Measurements from ENCODE around the gene DAB1.

DAB1 gene

GRCh38 chr1:57423135-57423655 lies 665 bp downstream of the DAB1 start (continued):
- no peak for TF ChIP-seq ZNF48 (tag by site-specific recombination; IDR thresholded peaks at IDR 0.05)
- TF ChIP-seq ZNF404 (tag by site-specific recombination; IDR thresholded peaks at IDR 0.05), result no peak
- TF ChIP-seq WT1 (tag by site-specific recombination; IDR thresholded peaks at IDR 0.05), result no peak
- no peak for TF ChIP-seq ZNF670 (tag by site-specific recombination; IDR thresholded peaks at IDR 0.05; ENCODE audit: low read depth)
- no peak for TF ChIP-seq ZNF24 (tag by site-specific recombination; IDR thresholded peaks at IDR 0.05)
- 0 out of 2 replicates have a peak, but pooled peaks have one; percentile 28 for TF ChIP-seq ZNF501 (tag by site-specific recombination; IDR thresholded peaks at IDR 0.05)
- 0 out of 2 replicates have a peak, but pooled peaks have one; percentile 23 for TF ChIP-seq ZNF692 (tag by site-specific recombination; IDR thresholded peaks at IDR 0.05)
- no peak for TF ChIP-seq ZNF423 (tag by site-specific recombination; IDR thresholded peaks at IDR 0.05)
- TF ChIP-seq ZFP37 (tag by site-specific recombination; IDR thresholded peaks at IDR 0.05), result no peak
- no peak for TF ChIP-seq ZNF214 (tag by site-specific recombination; IDR thresholded peaks at IDR 0.05; ENCODE audit: borderline replicate concordance)

DNA sequence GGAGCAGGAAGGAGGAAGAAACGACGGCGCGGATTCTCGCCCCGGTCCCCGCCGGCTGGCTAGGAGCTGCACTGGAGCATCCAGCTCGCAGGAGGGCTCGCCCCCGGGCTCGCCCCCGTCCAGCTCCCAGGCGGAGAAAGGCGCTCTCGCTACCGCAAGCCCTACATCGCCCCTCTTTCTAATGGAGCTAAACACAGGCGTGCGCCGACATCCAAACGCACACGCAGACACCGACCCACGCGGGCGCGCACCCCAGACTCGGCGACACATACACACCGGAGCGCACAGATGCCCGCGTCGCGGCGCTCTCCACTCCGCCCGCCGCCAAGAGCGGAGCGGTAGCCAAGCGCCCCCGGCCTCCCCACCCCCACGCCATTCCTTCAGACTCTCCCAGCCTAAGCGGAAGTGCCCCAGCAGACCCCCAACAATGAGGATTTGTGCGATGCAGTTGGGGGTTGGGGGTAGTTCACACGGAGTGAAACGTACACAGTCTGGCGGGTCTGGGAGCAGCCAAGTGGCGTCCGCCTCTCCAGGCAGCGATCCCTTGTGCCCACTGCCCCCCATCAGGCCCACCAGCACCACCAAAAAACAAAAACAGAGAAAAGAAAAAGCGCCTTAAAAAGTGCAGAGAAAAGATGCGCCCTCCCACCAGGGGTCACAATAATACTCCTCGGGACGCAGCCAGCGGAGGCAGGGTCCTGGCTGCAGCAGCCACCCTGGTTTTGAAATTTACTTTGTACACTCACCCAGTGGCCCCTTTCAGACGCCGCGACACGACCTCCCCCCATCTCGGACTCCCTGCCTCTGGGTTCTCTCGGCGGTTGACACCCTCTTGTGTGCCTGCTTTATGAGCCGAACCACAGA lies 1.4 kb downstream of the DAB1 start:
- ChIA-PET CTCF (interaction anchor here (0.6 to 0.7 kb wide), 4 partner anchors 11 to 591 kb away, joined by 3 to 5 read pairs (median 3); no protein-coding TSS in a partner anchor), POLR2A (interaction anchor here (1.0 to 1.3 kb wide), 2 partner anchors 44 to 589 kb away, joined by 3 to 4 read pairs; no protein-coding TSS in a partner anchor)
- H3K4me3 ChIP-seq (ENCODE audit: low read depth, low read length), result peak overlapping the region; percentile 49
- H3K4me1 ChIP-seq (ENCODE audit: control insufficient read depth, insufficient read depth, low read length), result no peaks in the 10 kb centered on the region
- H3K36me3 ChIP-seq (ENCODE audit: control insufficient read depth in 2 of 2, insufficient read depth in 1 of 2, low read length in 2 of 2), result no peaks in the 10 kb centered on the region
- H3K9me3 ChIP-seq (ENCODE audit: control insufficient read depth, insufficient read depth, low read depth, low read length), result no peaks in the 10 kb centered on the region
- H3K27ac ChIP-seq (ENCODE audit: extremely low read depth, low read depth, low read length), result no peak overlapping the region; the same call in 1 of the 2 replicates
- TF ChIP-seq, protein P1, sequence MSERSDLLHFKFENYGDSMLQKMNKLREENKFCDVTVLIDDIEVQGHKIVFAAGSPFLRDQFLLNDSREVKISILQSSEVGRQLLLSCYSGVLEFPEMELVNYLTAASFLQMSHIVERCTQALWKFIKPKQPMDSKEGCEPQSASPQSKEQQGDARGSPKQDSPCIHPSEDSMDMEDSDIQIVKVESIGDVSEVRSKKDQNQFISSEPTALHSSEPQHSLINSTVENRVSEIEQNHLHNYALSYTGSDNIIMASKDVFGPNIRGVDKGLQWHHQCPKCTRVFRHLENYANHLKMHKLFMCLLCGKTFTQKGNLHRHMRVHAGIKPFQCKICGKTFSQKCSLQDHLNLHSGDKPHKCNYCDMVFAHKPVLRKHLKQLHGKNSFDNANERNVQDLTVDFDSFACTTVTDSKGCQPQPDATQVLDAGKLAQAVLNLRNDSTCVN (tag by site-specific recombination; optimal IDR thresholded peaks at IDR 0.05), result peak; percentile 96
- TF ChIP-seq GLIS2 (tag by site-specific recombination; IDR thresholded peaks at IDR 0.05), result peak; percentile 85
- TF ChIP-seq ZIC2 (tag by site-specific recombination; IDR thresholded peaks at IDR 0.05), result peak; percentile 40; the same call in 1 of the 2 replicates
- peak; percentile 91 for TF ChIP-seq ZBTB20 (tag by site-specific recombination; IDR thresholded peaks at IDR 0.05)
- TF ChIP-seq ZNF362 (tag by site-specific recombination; IDR thresholded peaks at IDR 0.05), result no peak
- no peak for TF ChIP-seq ZNF174 (tag by site-specific recombination; IDR thresholded peaks at IDR 0.05)
- no peak for TF ChIP-seq ZNF169 (tag by site-specific recombination; IDR thresholded peaks at IDR 0.05)
- no peak for TF ChIP-seq OSR2 (tag by site-specific recombination; IDR thresholded peaks at IDR 0.05)
- no peak for TF ChIP-seq ZNF214 (tag by site-specific recombination; IDR thresholded peaks at IDR 0.05; ENCODE audit: borderline replicate concordance)
- TF ChIP-seq ZNF341 (tag by site-specific recombination; IDR thresholded peaks at IDR 0.05; ENCODE audit: low read depth), result 0 out of 2 replicates have a peak, but pooled peaks have one; percentile 11
- TF ChIP-seq PRDM1 (tag by site-specific recombination; IDR thresholded peaks at IDR 0.05), result 0 out of 2 replicates have a peak, but pooled peaks have one; percentile 6
- TF ChIP-seq ZNF274 (IDR thresholded peaks at IDR 0.05; ENCODE audit: low read length), result no peak
- no peak for TF ChIP-seq ZNF274 (tag by site-specific recombination; IDR thresholded peaks at IDR 0.05; ENCODE audit: borderline replicate concordance)
- TF ChIP-seq, protein P2, sequence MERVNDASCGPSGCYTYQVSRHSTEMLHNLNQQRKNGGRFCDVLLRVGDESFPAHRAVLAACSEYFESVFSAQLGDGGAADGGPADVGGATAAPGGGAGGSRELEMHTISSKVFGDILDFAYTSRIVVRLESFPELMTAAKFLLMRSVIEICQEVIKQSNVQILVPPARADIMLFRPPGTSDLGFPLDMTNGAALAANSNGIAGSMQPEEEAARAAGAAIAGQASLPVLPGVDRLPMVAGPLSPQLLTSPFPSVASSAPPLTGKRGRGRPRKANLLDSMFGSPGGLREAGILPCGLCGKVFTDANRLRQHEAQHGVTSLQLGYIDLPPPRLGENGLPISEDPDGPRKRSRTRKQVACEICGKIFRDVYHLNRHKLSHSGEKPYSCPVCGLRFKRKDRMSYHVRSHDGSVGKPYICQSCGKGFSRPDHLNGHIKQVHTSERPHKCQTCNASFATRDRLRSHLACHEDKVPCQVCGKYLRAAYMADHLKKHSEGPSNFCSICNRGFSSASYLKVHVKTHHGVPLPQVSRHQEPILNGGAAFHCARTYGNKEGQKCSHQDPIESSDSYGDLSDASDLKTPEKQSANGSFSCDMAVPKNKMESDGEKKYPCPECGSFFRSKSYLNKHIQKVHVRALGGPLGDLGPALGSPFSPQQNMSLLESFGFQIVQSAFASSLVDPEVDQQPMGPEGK (tag by site-specific recombination; IDR thresholded peaks at IDR 0.05), result peak; percentile 59
- TF ChIP-seq GLIS1 (tag by site-specific recombination; IDR thresholded peaks at IDR 0.05), result no peak; the same call in 1 of the 2 replicates
- TF ChIP-seq ZNF24 (tag by site-specific recombination; IDR thresholded peaks at IDR 0.05), result no peak
- no peak for TF ChIP-seq ZNF513 (tag by site-specific recombination; IDR thresholded peaks at IDR 0.05)
- TF ChIP-seq ZNF561 (tag by site-specific recombination; IDR thresholded peaks at IDR 0.05; ENCODE audit: borderline replicate concordance), result peak; percentile 34; the same call in 1 of the 2 replicates
- TF ChIP-seq ZBTB17 (tag by site-specific recombination; IDR thresholded peaks at IDR 0.05), result peak; percentile 55; the same call in 1 of the 2 replicates
- TF ChIP-seq ZFP3 (tag by site-specific recombination; IDR thresholded peaks at IDR 0.05; ENCODE audit: low read depth), result peak; percentile 64
